Fibroblast of mammary gland (primary cell): ENCODE results near the gene CTIF.

Source experiments
- DNase-seq: peaks from one replicate; pipeline ENCODE4 v3.0.0-alpha.2; 2010; ENCODE audit warnings: low read depth
- H3K4me3 ChIP-seq: 2 replicates; pipeline ENCODE4 v1.5.1; 2011; ENCODE audit warnings: low read depth, mild to moderate bottlenecking, low read length, moderate library complexity; ENCODE audit not compliant: control insufficient read depth
- CTCF ChIP-seq: conservative IDR thresholded peaks from 2 replicates; pipeline ENCODE4 v1.5.1; 2011; ENCODE audit warnings: low read depth, low read length, inconsistent platforms; ENCODE audit not compliant: control insufficient read depth, insufficient read depth

The CTIF gene

GRCh38 chr18:48551100-48551499, 12.3 kb downstream of the CTIF start:
- H3K4me3 ChIP-seq, result no peak overlapping the region
- TF ChIP-seq CTCF, result no peak
- DNase-seq, result no peak

DNA sequence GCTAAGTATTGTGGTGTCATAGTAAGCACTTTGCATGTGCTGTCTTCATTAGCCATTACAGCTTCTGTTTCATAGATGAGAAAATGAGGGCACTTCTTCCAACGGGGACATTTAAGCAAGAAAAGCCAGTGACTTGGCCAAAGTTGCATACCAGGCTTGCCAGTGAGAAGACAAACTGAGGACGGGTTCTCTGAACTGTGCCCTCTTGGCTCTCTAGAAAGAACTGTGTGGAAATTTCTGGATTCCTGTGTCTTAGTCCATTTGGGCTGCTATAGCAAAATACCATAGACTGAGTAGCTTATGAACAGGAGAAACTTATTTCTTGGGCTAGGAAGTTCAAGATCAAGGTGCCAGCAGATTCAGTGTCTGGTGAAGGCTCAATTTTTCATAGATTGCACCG, 13.3 kb downstream of the CTIF start:
- H3K4me3 ChIP-seq, result no peak overlapping the region
- no peak for DNase-seq
- TF ChIP-seq CTCF, result no peak

DNA sequence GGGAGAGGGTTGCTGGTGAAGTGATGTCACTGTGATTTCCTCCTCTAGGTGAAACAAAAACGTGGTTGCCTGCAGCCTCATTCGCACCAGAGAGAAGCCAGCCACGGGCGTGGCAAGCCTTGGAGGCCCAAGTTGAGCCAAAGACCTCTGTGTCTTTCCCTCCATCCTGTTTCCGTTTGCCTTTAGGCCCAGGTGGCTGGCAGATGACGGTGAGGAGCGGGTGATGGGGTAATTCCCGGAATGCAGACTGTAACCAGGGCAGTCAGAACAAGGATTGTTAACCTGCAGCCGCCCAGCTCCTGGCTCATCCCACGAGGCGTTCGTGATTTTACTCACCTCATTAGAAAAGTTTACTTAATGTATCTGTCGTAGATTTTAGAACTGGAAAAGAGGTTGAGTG, 14.4 kb downstream of the CTIF start:
- no peak for DNase-seq
- TF ChIP-seq CTCF, result no peak
- no peak overlapping the region for H3K4me3 ChIP-seq

GRCh38 chr18:48554610-48555400, 16.0 kb downstream of the CTIF start:
- no peak for DNase-seq
- no peak for TF ChIP-seq CTCF
- no peak overlapping the region for H3K4me3 ChIP-seq

GRCh38 chr18:48555465-48555995, 16.7 kb downstream of the CTIF start:
- no peak for TF ChIP-seq CTCF
- no peak overlapping the region for H3K4me3 ChIP-seq
- no peak for DNase-seq

DNA sequence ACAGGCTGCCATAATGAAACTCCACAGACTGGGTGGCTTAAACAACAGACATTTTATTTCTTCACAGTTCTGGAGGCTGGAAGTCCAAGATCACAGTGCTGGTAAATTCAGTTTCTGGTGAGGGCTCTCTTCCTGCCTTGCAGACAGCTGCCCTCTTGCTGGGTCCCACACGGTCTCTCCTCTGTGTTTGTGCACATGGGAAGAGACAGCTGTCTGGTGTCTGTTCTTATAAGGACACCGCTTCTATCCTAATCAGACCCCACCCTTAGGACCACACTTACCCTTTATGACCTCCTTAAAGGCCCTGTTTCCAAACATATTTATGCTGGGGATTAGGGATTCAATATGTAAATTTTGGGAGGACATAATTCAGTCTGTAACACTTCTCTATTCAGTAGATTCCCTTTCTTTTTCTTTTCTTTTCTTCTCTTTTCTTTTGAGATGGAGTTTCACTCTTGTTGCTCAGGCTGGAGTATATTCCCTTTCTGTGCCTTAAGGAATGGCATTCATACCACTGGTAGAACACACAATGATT, 18.9 kb downstream of the CTIF start:
- H3K4me3 ChIP-seq, result no peak overlapping the region
- no peak for TF ChIP-seq CTCF

More for the DNA sequence above, 18.9 kb downstream of the CTIF start:
- no peak for DNase-seq
